ENCODE measurements around the gene ARL16. TPM values are rescaled to one million over a fixed set of nuclear protein-coding genes. Genes with fewer than 3 reads are reported as not detected.

ARL16 gene
- total RNA-seq, 1 experiment from 2014 or later = 47.5 TPM

DNA sequence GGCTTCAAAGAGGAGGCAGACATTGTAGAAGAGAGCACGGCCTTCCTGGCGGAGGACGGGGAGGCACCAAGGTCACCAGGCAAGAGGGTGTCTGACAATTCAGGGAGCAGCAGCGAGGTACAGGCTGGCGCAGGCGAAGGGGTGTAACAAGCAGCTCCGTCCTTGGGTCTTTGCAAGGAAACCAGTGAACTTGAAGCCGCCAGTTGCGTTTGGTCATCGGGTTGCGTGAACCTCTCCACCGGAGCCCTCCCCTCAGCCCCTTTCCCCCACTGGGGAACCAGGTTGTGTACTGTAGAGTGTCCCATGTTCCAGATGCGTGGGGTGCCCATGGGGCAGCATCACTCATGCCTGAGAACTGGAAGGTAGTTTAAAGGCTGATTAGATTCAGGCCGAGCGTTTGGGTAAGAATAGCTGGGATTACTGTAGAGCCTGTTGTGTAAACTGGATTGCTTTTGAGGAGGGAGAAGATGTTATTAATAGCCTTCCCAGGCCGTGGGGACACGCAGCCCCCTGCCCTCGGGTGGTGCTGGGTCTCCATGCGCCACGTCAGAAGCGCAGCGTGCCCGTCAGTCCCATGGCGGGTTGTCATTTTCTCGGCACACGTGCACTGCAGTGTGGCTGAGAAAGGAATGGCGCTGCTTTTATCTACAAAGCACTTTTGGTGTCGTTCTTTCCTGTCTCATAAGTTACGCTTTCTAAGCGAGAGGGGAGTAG lies 22.1 kb upstream of the ARL16 start (continued):
- TF ChIP-seq, protein P1, sequence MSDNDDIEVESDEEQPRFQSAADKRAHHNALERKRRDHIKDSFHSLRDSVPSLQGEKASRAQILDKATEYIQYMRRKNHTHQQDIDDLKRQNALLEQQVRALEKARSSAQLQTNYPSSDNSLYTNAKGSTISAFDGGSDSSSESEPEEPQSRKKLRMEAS (IDR thresholded peaks at IDR 0.05) = no peak

DNA sequence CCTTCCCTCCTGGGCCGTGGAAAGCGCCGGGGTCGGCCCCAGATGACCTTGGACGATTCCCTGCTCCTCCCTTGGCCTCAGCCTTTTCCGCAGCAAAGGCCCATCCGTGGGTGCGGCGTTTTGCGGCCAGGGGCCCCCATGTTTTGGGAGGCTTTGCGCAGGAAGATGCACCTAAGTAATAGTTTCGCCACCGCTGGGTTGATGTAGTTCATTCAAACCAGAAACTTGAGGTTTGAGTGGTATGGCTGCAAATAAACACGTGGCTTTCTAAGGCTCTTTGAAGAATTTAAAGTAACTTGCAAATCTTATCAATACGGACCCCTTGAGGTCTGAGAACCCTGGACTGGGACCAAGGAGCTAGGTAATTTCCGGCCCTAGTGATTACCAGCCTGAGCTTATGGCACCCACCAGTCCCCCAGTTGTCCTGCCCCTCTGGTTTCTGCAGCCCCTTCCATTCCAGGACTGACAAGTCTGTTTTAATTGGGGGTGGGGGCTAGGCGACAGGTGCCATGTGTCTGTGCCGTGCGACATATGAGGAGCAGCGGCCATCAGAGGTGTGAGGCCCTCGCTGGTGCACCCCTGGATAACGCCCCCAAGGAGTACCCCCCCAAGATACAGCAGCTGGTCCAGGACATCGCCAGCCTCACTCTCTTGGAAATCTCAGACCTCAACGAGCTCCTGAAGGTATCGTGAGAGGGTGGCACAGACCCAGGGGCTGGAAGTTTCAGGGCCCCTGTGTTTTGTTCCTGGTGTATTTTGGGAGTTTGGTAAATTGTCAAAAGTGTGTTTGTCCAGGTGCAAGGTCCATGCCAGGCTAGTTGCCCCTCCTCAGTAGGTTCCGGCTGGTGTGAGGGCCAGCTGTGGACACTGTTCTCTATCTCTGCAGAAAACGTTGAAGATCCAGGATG lies 20.4 kb upstream of the ARL16 start:
- DNase-seq (ENCODE audit: low read depth, low spot score) (no peak), ATAC-seq (no peak; the same call in 1 of the 2 replicates)
- ChIA-PET RAD21 (ENCODE audit: low non-redundant PET in 1 of 2, low total read pairs in 2 of 2, uncharacterized antibody in 2 of 2, unreplicated experiment in 2 of 2) (interaction anchor here in 1 of 2 experiments (0.8 kb wide), 1 partner anchor 23 kb away, joined by 3 read pairs; no protein-coding TSS in a partner anchor), CTCF (no interaction called here), POLR2A (interaction anchor here (1.0 to 3.5 kb wide), 3 partner anchors 7 to 21 kb away, joined by 3 to 33 read pairs (median 5); partner anchors contain the start of genes ARL16, HGS and SLC25A10)
- peak overlapping the region; percentile 98 for H3K27ac ChIP-seq (ENCODE audit: low read depth, low read length)
- no peak for TF ChIP-seq SIN3A (IDR thresholded peaks at IDR 0.05; ENCODE audit: low read depth)
- no peak for TF ChIP-seq POLR2A (IDR thresholded peaks at IDR 0.05; ENCODE audit: borderline replicate concordance, extremely low read depth, insufficient read depth, insufficient read length)
- no peak for TF ChIP-seq YY1 (IDR thresholded peaks at IDR 0.05; ENCODE audit: extremely low read depth, insufficient replicate concordance, low read depth, low read length)
- peak; percentile 71 for TF ChIP-seq ZFX (IDR thresholded peaks at IDR 0.05)
- peak; percentile 17; the same call in 1 of the 2 replicates for TF ChIP-seq POLR2AphosphoS5 (IDR thresholded peaks at IDR 0.05; ENCODE audit: low read depth, low read length)
- no peak for TF ChIP-seq JUND (IDR thresholded peaks at IDR 0.05)
- no peak for TF ChIP-seq ZNF274 (IDR thresholded peaks at IDR 0.05; ENCODE audit: low read depth, low read length)
- H4K20me1 ChIP-seq (ENCODE audit: insufficient read depth) = no peaks in the 10 kb centered on the region; the same call in 1 of the 2 replicates
- H2AFZ ChIP-seq (ENCODE audit: low read depth, low read length, poor library complexity, severe bottlenecking) = no peak overlapping the region
- intact Hi-C loops (cut with micrococcal nuclease) = loop anchor here (2.0 kb wide), 1 partner anchor 21 kb away; the partner anchor contains the start of gene ARL16
- H3K4me1 ChIP-seq (ENCODE audit: control insufficient read depth in 1 of 2, insufficient read depth in 2 of 2, low read length in 2 of 2) = peaks cover 13 to 34% of the 10 kb centered on the region in 2 experiments
- peak overlapping the region; percentile 68 for H3K4me3 ChIP-seq (replicated peaks in 1 of 2; ENCODE audit: low read depth in 1 of 2, low read length in 2 of 2)
- H3K27me3 ChIP-seq (ENCODE audit: insufficient read depth, low read length) = no peaks in the 10 kb centered on the region
- H3K4me2 ChIP-seq (ENCODE audit: low read length) = peak overlapping the region; percentile 89
- TSS peak; percentile 52 for BruUV-seq (replicated peaks)
- no peaks in the 10 kb centered on the region for H3K9me3 ChIP-seq (ENCODE audit: control insufficient read depth in 1 of 2, insufficient read depth in 1 of 2, low read depth in 1 of 2, low read length in 2 of 2)
- peaks cover 23 to 56% of the 10 kb centered on the region in 2 experiments; a peak in 3 of 4 replicates for H3K36me3 ChIP-seq (ENCODE audit: control insufficient read depth in 1 of 2, insufficient read depth in 2 of 2, low read length in 2 of 2)
- peak overlapping the region; percentile 95 for H3K9ac ChIP-seq (ENCODE audit: low read length)
- no peaks in the 10 kb centered on the region for H3K9me2 ChIP-seq (ENCODE audit: insufficient read depth)
- H3K79me2 ChIP-seq (ENCODE audit: insufficient read depth, low read length) = peaks cover 83% of the 10 kb centered on the region
